ENCODE measurements around the gene TIMM23.

TIMM23 gene

DNA sequence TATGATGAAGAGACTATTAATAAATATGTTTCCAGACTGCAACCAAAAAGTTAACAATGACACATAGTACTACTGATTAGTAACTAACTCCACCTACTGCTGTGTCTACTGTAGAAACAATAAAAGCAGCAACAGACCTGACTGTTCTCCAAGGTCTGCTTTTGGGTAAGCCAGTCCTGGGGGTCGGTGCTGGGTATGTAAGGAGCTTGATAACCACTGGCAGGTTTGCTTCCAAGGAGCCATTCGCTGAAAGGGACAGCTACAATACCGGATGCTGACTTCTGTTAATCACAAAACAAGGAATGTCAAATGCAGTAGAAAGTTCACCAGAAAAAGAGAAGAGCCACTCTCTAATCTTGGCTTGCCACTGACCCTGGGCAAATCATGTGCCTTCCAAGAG is 40.5 kb downstream of the TIMM23 start:
- DNase-seq (ENCODE audit: low read depth, low spot score): no peak
- Histone ChIP-seq H3K9me3 (ENCODE audit: control insufficient read depth, insufficient read depth, low read length) (no peaks in the 10 kb centered on the region), H3K4me1 (ENCODE audit: control insufficient read depth, insufficient read depth, low read length) (no peaks in the 10 kb centered on the region), H3K27ac (ENCODE audit: low read length) (no peak overlapping the region), H3K4me3 (ENCODE audit: low read length) (no peak overlapping the region), H3K27me3 (ENCODE audit: control insufficient read depth, insufficient read depth, low read length) (no peaks in the 10 kb centered on the region), H3K36me3 (ENCODE audit: control insufficient read depth, insufficient read depth, low read length) (peaks cover 23% of the 10 kb centered on the region)
- no CpG with 5 or more reads among the region's 3 CpGs for WGBS (ENCODE audit: insufficient coverage, insufficient read length)

GRCh38 chr10:46014206-46014605 is 41.9 kb downstream of the TIMM23 start:
- no CpG with 5 or more reads among the region's 5 CpGs for WGBS (ENCODE audit: insufficient coverage, insufficient read length)
- no peak overlapping the region for H3K4me3 ChIP-seq (ENCODE audit: low read length)
- no peaks in the 10 kb centered on the region for H3K4me1 ChIP-seq (ENCODE audit: control insufficient read depth, insufficient read depth, low read length)
- H3K27ac ChIP-seq (ENCODE audit: low read length): no peak overlapping the region
- peaks cover 18% of the 10 kb centered on the region for H3K36me3 ChIP-seq (ENCODE audit: control insufficient read depth, insufficient read depth, low read length)
- DNase-seq (ENCODE audit: low read depth, low spot score): no peak
- no peaks in the 10 kb centered on the region for H3K27me3 ChIP-seq (ENCODE audit: control insufficient read depth, insufficient read depth, low read length)
- no peaks in the 10 kb centered on the region for H3K9me3 ChIP-seq (ENCODE audit: control insufficient read depth, insufficient read depth, low read length)

- no peak overlapping the region for H3K4me3 ChIP-seq (ENCODE audit: low read length)
- no peaks in the 10 kb centered on the region for H3K4me1 ChIP-seq (ENCODE audit: control insufficient read depth, insufficient read depth, low read length)
- H3K27me3 ChIP-seq (ENCODE audit: control insufficient read depth, insufficient read depth, low read length): no peaks in the 10 kb centered on the region
- no CpG with 5 or more reads among the region's 5 CpGs for WGBS (ENCODE audit: insufficient coverage, insufficient read length)
- no peak overlapping the region for H3K27ac ChIP-seq (ENCODE audit: low read length)
- peaks cover 18% of the 10 kb centered on the region for H3K36me3 ChIP-seq (ENCODE audit: control insufficient read depth, insufficient read depth, low read length)
- H3K9me3 ChIP-seq (ENCODE audit: control insufficient read depth, insufficient read depth, low read length): no peaks in the 10 kb centered on the region
- DNase-seq (ENCODE audit: low read depth, low spot score): no peak
These were observed 42.6 kb downstream of the TIMM23 start for GRCh38 chr10:46014683-46015405.

DNA sequence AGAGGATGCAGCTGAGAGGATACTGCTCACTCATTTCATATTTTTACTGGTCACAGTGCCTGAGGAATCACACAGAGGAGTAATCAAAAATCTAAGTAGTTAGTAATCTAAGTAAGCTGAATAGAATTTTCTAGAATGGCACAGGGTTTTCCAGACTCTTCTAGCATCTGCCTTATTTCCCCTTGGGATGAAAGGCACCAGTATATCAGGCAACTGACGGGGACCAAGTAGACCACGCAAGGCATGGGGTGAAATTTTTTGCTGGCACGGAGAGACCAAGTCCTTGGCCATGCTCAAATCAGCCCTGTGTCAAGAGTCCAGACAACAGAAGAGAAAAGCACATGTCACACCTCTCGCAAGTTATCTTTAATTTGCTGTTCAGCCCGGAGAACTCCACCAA is 43.9 kb downstream of the TIMM23 start:
- no peaks in the 10 kb centered on the region for H3K9me3 ChIP-seq (ENCODE audit: control insufficient read depth, insufficient read depth, low read length)
- H3K36me3 ChIP-seq (ENCODE audit: control insufficient read depth, insufficient read depth, low read length): peaks cover 10% of the 10 kb centered on the region; the same call in 1 of the 2 replicates
- no peak overlapping the region for H3K27ac ChIP-seq (ENCODE audit: low read length)
- no peak overlapping the region for H3K4me3 ChIP-seq (ENCODE audit: low read length)
- no peaks in the 10 kb centered on the region for H3K4me1 ChIP-seq (ENCODE audit: control insufficient read depth, insufficient read depth, low read length)
- DNase-seq (ENCODE audit: low read depth, low spot score): no peak
- H3K27me3 ChIP-seq (ENCODE audit: control insufficient read depth, insufficient read depth, low read length): no peaks in the 10 kb centered on the region
- WGBS (ENCODE audit: insufficient coverage, insufficient read length): no CpG with 5 or more reads among the region's 5 CpGs

DNA sequence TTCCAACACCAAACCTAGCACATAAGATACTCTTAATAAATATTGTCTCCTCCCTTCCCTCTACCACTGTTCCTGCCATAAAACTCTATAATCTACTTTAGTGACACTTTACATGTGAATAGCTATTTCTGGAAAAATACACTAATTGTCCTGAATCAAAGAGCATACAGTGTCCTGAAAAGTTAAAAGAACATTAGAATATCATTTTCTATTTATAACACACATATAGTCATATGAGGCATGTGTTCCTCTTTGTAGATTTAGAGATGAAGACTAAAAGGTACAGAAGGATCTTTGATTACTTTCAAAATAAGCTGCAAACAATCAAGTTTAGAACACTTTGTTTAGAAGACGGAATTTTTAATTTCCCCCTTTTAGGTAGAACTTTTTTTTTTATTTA is 44.5 kb downstream of the TIMM23 start:
- Histone ChIP-seq H3K27me3 (ENCODE audit: control insufficient read depth, insufficient read depth, low read length) (no peaks in the 10 kb centered on the region), H3K27ac (ENCODE audit: low read length) (no peak overlapping the region), H3K36me3 (ENCODE audit: control insufficient read depth, insufficient read depth, low read length) (peaks cover 10% of the 10 kb centered on the region; the same call in 1 of the 2 replicates), H3K4me3 (ENCODE audit: low read length) (no peak overlapping the region), H3K9me3 (ENCODE audit: control insufficient read depth, insufficient read depth, low read length) (no peaks in the 10 kb centered on the region), H3K4me1 (ENCODE audit: control insufficient read depth, insufficient read depth, low read length) (no peaks in the 10 kb centered on the region)
- DNase-seq (ENCODE audit: low read depth, low spot score): no peak
- no CpG with 5 or more reads among the region's 1 CpG for WGBS (ENCODE audit: insufficient coverage, insufficient read length)

DNA sequence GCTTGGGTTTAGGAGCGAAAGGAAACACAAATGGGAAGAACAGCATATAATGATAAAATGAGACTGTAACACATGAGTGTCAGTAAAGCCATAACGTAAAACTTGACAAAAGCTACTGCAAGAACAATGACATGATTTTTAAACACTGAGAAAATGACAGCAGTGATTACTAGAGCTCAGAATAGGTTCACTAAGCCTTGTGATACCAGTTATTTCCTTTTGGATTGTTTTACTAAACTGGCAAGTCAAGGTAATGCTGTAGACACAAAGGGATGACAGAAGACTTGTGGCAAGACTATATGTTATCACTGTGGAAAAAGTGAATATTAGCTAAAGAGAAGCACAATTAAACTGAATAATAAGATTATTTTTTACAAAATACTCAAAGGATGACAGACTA is 45.4 kb downstream of the TIMM23 start:
- no peaks in the 10 kb centered on the region for H3K4me1 ChIP-seq (ENCODE audit: control insufficient read depth, insufficient read depth, low read length)
- WGBS (ENCODE audit: insufficient coverage, insufficient read length): no CpG with 5 or more reads among the region's 2 CpGs
- H3K27me3 ChIP-seq (ENCODE audit: control insufficient read depth, insufficient read depth, low read length): no peaks in the 10 kb centered on the region
- H3K4me3 ChIP-seq (ENCODE audit: low read length): no peak overlapping the region
- no peak overlapping the region for H3K27ac ChIP-seq (ENCODE audit: low read length)
- no peak for DNase-seq (ENCODE audit: low read depth, low spot score)
- no peaks in the 10 kb centered on the region for H3K9me3 ChIP-seq (ENCODE audit: control insufficient read depth, insufficient read depth, low read length)
- peaks cover 9% of the 10 kb centered on the region; the same call in 1 of the 2 replicates for H3K36me3 ChIP-seq (ENCODE audit: control insufficient read depth, insufficient read depth, low read length)

- Histone ChIP-seq H3K9me3 (ENCODE audit: control insufficient read depth, insufficient read depth, low read length) (no peaks in the 10 kb centered on the region), H3K27ac (ENCODE audit: low read length) (no peak overlapping the region), H3K36me3 (ENCODE audit: control insufficient read depth, insufficient read depth, low read length) (peaks cover 7% of the 10 kb centered on the region; the same call in 1 of the 2 replicates), H3K4me3 (ENCODE audit: low read length) (no peak overlapping the region), H3K4me1 (ENCODE audit: control insufficient read depth, insufficient read depth, low read length) (no peaks in the 10 kb centered on the region), H3K27me3 (ENCODE audit: control insufficient read depth, insufficient read depth, low read length) (no peaks in the 10 kb centered on the region)
- no peak for DNase-seq (ENCODE audit: low read depth, low spot score)
- WGBS (ENCODE audit: insufficient coverage, insufficient read length): no CpG with 5 or more reads among the region's 2 CpGs
These were observed 46.3 kb downstream of the TIMM23 start for GRCh38 chr10:46018453-46019176.

- Histone ChIP-seq H3K4me1 (ENCODE audit: control insufficient read depth, insufficient read depth, low read length) (no peaks in the 10 kb centered on the region), H3K4me3 (ENCODE audit: low read length) (no peak overlapping the region), H3K36me3 (ENCODE audit: control insufficient read depth, insufficient read depth, low read length) (peaks cover 7% of the 10 kb centered on the region; the same call in 1 of the 2 replicates), H3K9me3 (ENCODE audit: control insufficient read depth, insufficient read depth, low read length) (no peaks in the 10 kb centered on the region), H3K27me3 (ENCODE audit: control insufficient read depth, insufficient read depth, low read length) (no peaks in the 10 kb centered on the region), H3K27ac (ENCODE audit: low read length) (no peak overlapping the region)
- no peak for DNase-seq (ENCODE audit: low read depth, low spot score)
- no CpG with 5 or more reads among the region's 3 CpGs for WGBS (ENCODE audit: insufficient coverage, insufficient read length)
These were observed 46.9 kb downstream of the TIMM23 start for GRCh38 chr10:46019177-46019528.

DNA sequence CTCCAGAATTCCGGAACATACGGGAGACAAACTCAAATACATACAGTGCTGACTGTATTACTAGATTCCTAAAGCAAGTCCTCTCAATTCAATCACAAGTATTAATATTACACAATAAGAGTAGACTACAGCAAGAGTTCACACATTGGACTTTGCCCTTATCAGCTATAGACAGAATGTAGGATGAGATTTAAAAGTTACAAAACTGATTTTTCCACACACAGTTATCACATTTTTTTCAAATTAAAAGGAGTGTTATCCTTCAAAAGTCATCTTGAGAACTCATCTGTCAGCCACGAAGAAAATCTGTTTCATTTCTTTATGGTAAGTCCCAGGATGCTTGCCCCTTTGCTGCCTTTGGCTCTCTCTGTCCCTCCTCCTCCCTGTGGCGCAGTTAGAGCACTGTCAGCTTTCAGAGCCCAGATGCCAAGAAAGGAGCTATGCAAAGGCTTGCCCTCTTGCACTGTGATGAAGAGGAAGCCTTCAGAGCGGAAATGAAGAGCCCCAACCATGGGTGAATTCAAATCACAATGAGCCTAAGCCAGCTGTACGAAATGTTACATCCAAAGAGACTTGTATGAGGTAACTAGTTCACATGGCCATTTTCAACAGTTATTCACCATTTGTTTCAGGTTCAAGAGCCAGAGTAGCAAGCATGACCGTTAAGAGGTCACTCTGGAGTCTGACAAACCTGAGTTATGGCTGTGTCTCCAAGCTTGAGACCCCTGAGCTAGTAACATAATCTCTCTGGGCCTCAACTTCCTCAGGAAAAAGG is 47.5 kb downstream of the TIMM23 start:
- no peak overlapping the region for H3K27ac ChIP-seq (ENCODE audit: low read length)
- peaks cover 5% of the 10 kb centered on the region; the same call in 1 of the 2 replicates for H3K36me3 ChIP-seq (ENCODE audit: control insufficient read depth, insufficient read depth, low read length)
- no peaks in the 10 kb centered on the region for H3K9me3 ChIP-seq (ENCODE audit: control insufficient read depth, insufficient read depth, low read length)
- no peak overlapping the region for H3K4me3 ChIP-seq (ENCODE audit: low read length)
- H3K27me3 ChIP-seq (ENCODE audit: control insufficient read depth, insufficient read depth, low read length): no peaks in the 10 kb centered on the region
- DNase-seq (ENCODE audit: low read depth, low spot score): no peak
- no peaks in the 10 kb centered on the region for H3K4me1 ChIP-seq (ENCODE audit: control insufficient read depth, insufficient read depth, low read length)
- no CpG with 5 or more reads among the region's 7 CpGs for WGBS (ENCODE audit: insufficient coverage, insufficient read length)

DNA sequence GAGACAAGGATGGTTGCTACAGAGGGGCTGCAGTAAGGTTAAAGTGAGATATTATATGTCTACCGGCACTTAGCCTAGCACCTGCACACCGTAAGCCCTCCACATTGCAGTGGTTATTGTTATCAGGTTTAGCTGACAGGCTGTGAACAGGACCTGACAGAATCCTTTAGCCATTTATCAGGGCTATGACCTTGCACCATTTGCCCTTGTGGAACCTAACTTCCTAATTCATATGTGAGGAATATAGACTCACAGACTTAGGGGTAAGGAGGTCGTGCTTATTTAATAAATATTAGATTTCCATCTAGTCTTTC is 48.0 kb downstream of the TIMM23 start:
- Histone ChIP-seq H3K4me3 (ENCODE audit: low read length) (no peak overlapping the region), H3K36me3 (ENCODE audit: control insufficient read depth, insufficient read depth, low read length) (peaks cover 2% of the 10 kb centered on the region; the same call in 1 of the 2 replicates), H3K27me3 (ENCODE audit: control insufficient read depth, insufficient read depth, low read length) (no peaks in the 10 kb centered on the region), H3K27ac (ENCODE audit: low read length) (no peak overlapping the region), H3K4me1 (ENCODE audit: control insufficient read depth, insufficient read depth, low read length) (no peaks in the 10 kb centered on the region), H3K9me3 (ENCODE audit: control insufficient read depth, insufficient read depth, low read length) (no peaks in the 10 kb centered on the region)
- no CpG with 5 or more reads among the region's 3 CpGs for WGBS (ENCODE audit: insufficient coverage, insufficient read length)
- no peak for DNase-seq (ENCODE audit: low read depth, low spot score)
